CD14-positive monocyte (primary cell): ENCODE measurements around the gene SCART1. TPM values are rescaled to one million over a fixed set of nuclear protein-coding genes. Genes with fewer than 3 reads are reported as not detected.

Experiments used
- DNase-seq, 3 donors: peaks; one replicate each; pipeline ENCODE4 v3.0.0-alpha.2; 2011 to 2022
- H2AFZ ChIP-seq: 2 replicates; pipeline ENCODE4 v1.6.0; 2012; ENCODE audit warnings: mild to moderate bottlenecking, low read depth, low read length, inconsistent platforms; ENCODE audit not compliant: insufficient read depth, poor library complexity, severe bottlenecking
- H3K27ac ChIP-seq, 2 donors: 1 replicate in 1 of 2; 2 replicates in 1 of 2; pipeline ENCODE4 v1.5.1; 2012 to 2013; ENCODE audit warnings: low read length in 2 of 2, control low read depth in 1 of 2, inconsistent platforms in 1 of 2, low read depth in 1 of 2, mild to moderate bottlenecking in 1 of 2
- H3K27me3 ChIP-seq, 2 donors: one replicate each; pipeline versions ENCODE4 v1.6.0 to v1.6.1; 2011 to 2013; ENCODE audit warnings: low read length in 2 of 2; ENCODE audit not compliant: control insufficient read depth in 2 of 2, insufficient read depth in 2 of 2
- H3K36me3 ChIP-seq, 2 donors: replicated peaks in 1 of 2; 1 replicate in 1 of 2; 2 replicates in 1 of 2; pipeline versions ENCODE4 v1.5.1 to v1.6.1; 2012 to 2013; ENCODE audit warnings: low read length in 2 of 2, control low read depth in 1 of 2, inconsistent platforms in 1 of 2, mild to moderate bottlenecking in 1 of 2; ENCODE audit not compliant: insufficient read depth in 2 of 2, control insufficient read depth in 1 of 2
- H3K4me1 ChIP-seq, 2 donors: 1 replicate in 1 of 2; 2 replicates in 1 of 2; pipeline versions ENCODE4 v1.5.1 to v1.6.1; 2012 to 2013; ENCODE audit warnings: low read length in 2 of 2, control low read depth in 1 of 2, inconsistent platforms in 1 of 2, mild to moderate bottlenecking in 1 of 2, moderate library complexity in 1 of 2; ENCODE audit not compliant: insufficient read depth in 2 of 2, control insufficient read depth in 1 of 2
- H3K4me2 ChIP-seq: replicated peaks from 2 replicates; pipeline ENCODE3; 2012; ENCODE audit warnings: low read length, moderate library complexity, mild to moderate bottlenecking; ENCODE audit not compliant: poor library complexity, severe bottlenecking; ENCODE audit errors: extremely low read depth
- H3K4me3 ChIP-seq, 3 experiments: fragments of 200-600 bp in 1 of 3; sonication (generic) in 1 of 3; replicated peaks in 1 of 3; 1 replicate in 2 of 3; 2 replicates in 1 of 3; pipeline ENCODE4 v1.5.1; 2011 to 2013; ENCODE audit warnings: low read length in 3 of 3, mild to moderate bottlenecking in 3 of 3, control low read depth in 2 of 3, low read depth in 2 of 3, inconsistent platforms in 1 of 3, moderate library complexity in 1 of 3
- H3K79me2 ChIP-seq: 2 replicates; pipeline ENCODE4 v1.6.0; 2012; ENCODE audit warnings: mild to moderate bottlenecking, control low read depth, inconsistent platforms, low read length, moderate library complexity; ENCODE audit not compliant: insufficient read depth
- H3K9ac ChIP-seq: 2 replicates; pipeline ENCODE4 v1.6.0; 2017; ENCODE audit warnings: low read length, mild to moderate bottlenecking; ENCODE audit not compliant: insufficient read depth, poor library complexity, severe bottlenecking
- H3K9me3 ChIP-seq, 2 donors: replicated peaks in 1 of 2; 1 replicate in 1 of 2; 2 replicates in 1 of 2; pipeline versions ENCODE4 v1.5.1 to v1.6.1; 2012 to 2013; ENCODE audit warnings: low read length in 2 of 2, control low read depth in 1 of 2; ENCODE audit not compliant: control insufficient read depth in 1 of 2, insufficient read depth in 1 of 2
- H4K20me1 ChIP-seq: 2 replicates; pipeline ENCODE4 v1.6.0; 2012; ENCODE audit warnings: mild to moderate bottlenecking, low read length, control low read depth, moderate library complexity; ENCODE audit not compliant: insufficient read depth
- H3K27ac Mint-ChIP-seq, 7 donors: one replicate each; pipeline ENCODE4 v1.8.0; 2020; ENCODE audit warnings: mild to moderate bottlenecking in 7 of 7, mixed read lengths in 7 of 7, moderate library complexity in 6 of 7, inconsistent platforms in 2 of 7
- H3K27me3 Mint-ChIP-seq, 3 donors: one replicate each; pipeline ENCODE4 v1.8.0; 2021 to 2022; ENCODE audit warnings: low read depth in 3 of 3, mild to moderate bottlenecking in 3 of 3, mixed read lengths in 3 of 3, moderate library complexity in 3 of 3, inconsistent platforms in 1 of 3
- H3K36me3 Mint-ChIP-seq, 2 donors: one replicate each; pipeline ENCODE4 v1.8.0; 2020; ENCODE audit warnings: mixed read lengths in 2 of 2, inconsistent platforms in 1 of 2, mild to moderate bottlenecking in 1 of 2
- H3K4me1 Mint-ChIP-seq: one replicate; pipeline ENCODE4 v1.8.0; 2020; ENCODE audit warnings: mild to moderate bottlenecking, mixed read lengths
- H3K4me3 Mint-ChIP-seq, 2 donors: one replicate each; pipeline ENCODE4 v1.8.0; 2020; ENCODE audit warnings: mild to moderate bottlenecking in 2 of 2, mixed read lengths in 2 of 2, moderate library complexity in 1 of 2
- H3K9me3 Mint-ChIP-seq, 7 donors: one replicate each; pipeline ENCODE4 v1.8.0; 2020 to 2022; ENCODE audit warnings: mixed read lengths in 7 of 7, mild to moderate bottlenecking in 6 of 7, moderate library complexity in 6 of 7, inconsistent platforms in 2 of 7
- CTCF ChIP-seq: fragments of 200-600 bp; IDR thresholded peaks from one replicate; pipeline ENCODE4 v1.8.0; 2022; ENCODE audit warnings: antibody characterized with exemption, mild to moderate bottlenecking
- WGBS: methylation state at CpG from one replicate; pipeline ENCODE4 v1.1.5; 2013; ENCODE audit warnings: missing lambda C conversion rate; ENCODE audit not compliant: insufficient coverage; 5-methylcytosine and 5-hydroxymethylcytosine counted together
- intact Hi-C, 2 donors: fragments of 100-400 bp; cut with micrococcal nuclease; formaldehyde crosslinking; loops; one replicate each; pipeline versions ENCODE4 v1.15.0 to v1.15.1; 2023
- polyA plus RNA-seq, 3 donors: library from polyadenylated mRNA; depleted of rRNA in 1 of 3; unstranded in 2 of 3; stranded (reverse) in 1 of 3; fragments of 300-500 nt in 2 of 3; fragments of >200 nt in 1 of 3; fragmentation: Illumina TruSeq in 2 of 3; gene quantifications; 1 replicate in 2 of 3; 2 replicates in 1 of 3; pipeline ENCODE4 v1.2.3, GENCODE V29; 2012 to 2021

The SCART1 gene
- polyA plus RNA-seq, 3 donors = 1.1 TPM; not detected in 2

GRCh38 chr10:133475425-133475734, 21.6 kb downstream of the SCART1 start:
- Mint-ChIP-seq H3K9me3 (peaks cover 0 to 1% (median 0%) of the 10 kb centered on the region in 7 donors), H3K27ac (no peak overlapping the region), H3K4me3 (no peak overlapping the region), H3K27me3 (peaks cover 1 to 7% (median 3%) of the 10 kb centered on the region in 3 donors), H3K4me1 (no peaks in the 10 kb centered on the region), H3K36me3 (no peaks in the 10 kb centered on the region)
- DNase-seq = no peak
- Histone ChIP-seq H3K4me2 (no peak overlapping the region), H3K9ac (no peak overlapping the region), H2AFZ (no peak overlapping the region), H3K4me3 (no peak overlapping the region), H3K27me3 (no peaks in the 10 kb centered on the region), H3K4me1 (no peaks in the 10 kb centered on the region), H3K79me2 (no peaks in the 10 kb centered on the region), H4K20me1 (no peaks in the 10 kb centered on the region), H3K36me3 (no peaks in the 10 kb centered on the region), H3K27ac (no peak overlapping the region), H3K9me3 (peaks cover 0 to 3% of the 10 kb centered on the region in 2 donors)
- intact Hi-C loops = no loop called here
- no peak for TF ChIP-seq CTCF
- 50% methylated on average over 5 of the region's 5 CpGs for WGBS

GRCh38 chr10:133475821-133476640, 22.3 kb downstream of the SCART1 start:
- 81% methylated on average over 10 of the region's 11 CpGs for WGBS
- no peak for DNase-seq
- H3K4me3 Mint-ChIP-seq = no peak overlapping the region
- Histone ChIP-seq H3K27ac (no peak overlapping the region), H3K4me1 (no peaks in the 10 kb centered on the region), H2AFZ (no peak overlapping the region), H3K4me2 (no peak overlapping the region), H3K4me3 (no peak overlapping the region), H3K9ac (no peak overlapping the region), H3K79me2 (no peaks in the 10 kb centered on the region), H3K27me3 (no peaks in the 10 kb centered on the region), H4K20me1 (no peaks in the 10 kb centered on the region), H3K9me3 (peaks cover 0 to 3% of the 10 kb centered on the region in 2 donors), H3K36me3 (no peaks in the 10 kb centered on the region)
- H3K27ac Mint-ChIP-seq = no peak overlapping the region
- H3K9me3 Mint-ChIP-seq = peaks cover 0 to 1% (median 0%) of the 10 kb centered on the region in 7 donors
- peaks cover 1 to 7% (median 3%) of the 10 kb centered on the region in 3 donors for H3K27me3 Mint-ChIP-seq
- no peaks in the 10 kb centered on the region for H3K4me1 Mint-ChIP-seq
- intact Hi-C loops = no loop called here
- TF ChIP-seq CTCF = no peak
- H3K36me3 Mint-ChIP-seq = no peaks in the 10 kb centered on the region
